ENCODE results near the gene TMEM120B.

DNA sequence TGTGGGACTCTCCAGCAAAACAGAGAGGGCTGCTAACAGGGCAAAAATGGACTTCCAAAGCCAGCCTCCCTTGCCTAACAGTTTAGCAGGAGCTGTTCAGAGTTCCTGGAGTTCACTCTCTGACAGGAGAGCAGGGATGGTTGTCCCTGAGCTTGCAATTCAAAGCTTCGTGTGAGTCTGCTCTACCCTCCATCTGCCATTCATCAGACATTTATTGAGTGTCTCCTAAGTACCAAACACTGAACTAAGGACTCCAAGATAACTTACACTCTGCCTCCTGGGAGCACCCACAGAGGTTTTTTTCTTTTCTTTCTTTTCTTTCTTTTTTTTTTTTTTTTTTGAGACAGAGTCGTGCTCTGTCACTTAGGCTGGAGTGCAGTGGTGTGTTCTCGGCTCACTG, 52.3 kb downstream of the TMEM120B start:
- TF ChIP-seq, protein P1, sequence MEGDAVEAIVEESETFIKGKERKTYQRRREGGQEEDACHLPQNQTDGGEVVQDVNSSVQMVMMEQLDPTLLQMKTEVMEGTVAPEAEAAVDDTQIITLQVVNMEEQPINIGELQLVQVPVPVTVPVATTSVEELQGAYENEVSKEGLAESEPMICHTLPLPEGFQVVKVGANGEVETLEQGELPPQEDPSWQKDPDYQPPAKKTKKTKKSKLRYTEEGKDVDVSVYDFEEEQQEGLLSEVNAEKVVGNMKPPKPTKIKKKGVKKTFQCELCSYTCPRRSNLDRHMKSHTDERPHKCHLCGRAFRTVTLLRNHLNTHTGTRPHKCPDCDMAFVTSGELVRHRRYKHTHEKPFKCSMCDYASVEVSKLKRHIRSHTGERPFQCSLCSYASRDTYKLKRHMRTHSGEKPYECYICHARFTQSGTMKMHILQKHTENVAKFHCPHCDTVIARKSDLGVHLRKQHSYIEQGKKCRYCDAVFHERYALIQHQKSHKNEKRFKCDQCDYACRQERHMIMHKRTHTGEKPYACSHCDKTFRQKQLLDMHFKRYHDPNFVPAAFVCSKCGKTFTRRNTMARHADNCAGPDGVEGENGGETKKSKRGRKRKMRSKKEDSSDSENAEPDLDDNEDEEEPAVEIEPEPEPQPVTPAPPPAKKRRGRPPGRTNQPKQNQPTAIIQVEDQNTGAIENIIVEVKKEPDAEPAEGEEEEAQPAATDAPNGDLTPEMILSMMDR (IDR thresholded peaks at IDR 0.05; ENCODE audit: borderline replicate concordance, extremely low read depth, low read length, poor library complexity, severe bottlenecking), result no peak
- TF ChIP-seq EZH2 (IDR thresholded peaks at IDR 0.05; ENCODE audit: borderline replicate concordance, low read depth, low read length, severe bottlenecking), result no peak

Data from DND-41 (cell line).